Pons (tissue), 1 donor: ENCODE measurements around the gene ASZ1.
"Not testable (repeated sequence)": the region's sequence is repeated elsewhere in the genome, so short reads cannot be mapped to it uniquely, and the experiment has no call there.

Experiments used
- DNase-seq: peaks from one replicate; pipeline ENCODE4 v3.0.0-alpha.2; 2016; ENCODE audit warnings: low spot score

The ASZ1 gene, protein sequence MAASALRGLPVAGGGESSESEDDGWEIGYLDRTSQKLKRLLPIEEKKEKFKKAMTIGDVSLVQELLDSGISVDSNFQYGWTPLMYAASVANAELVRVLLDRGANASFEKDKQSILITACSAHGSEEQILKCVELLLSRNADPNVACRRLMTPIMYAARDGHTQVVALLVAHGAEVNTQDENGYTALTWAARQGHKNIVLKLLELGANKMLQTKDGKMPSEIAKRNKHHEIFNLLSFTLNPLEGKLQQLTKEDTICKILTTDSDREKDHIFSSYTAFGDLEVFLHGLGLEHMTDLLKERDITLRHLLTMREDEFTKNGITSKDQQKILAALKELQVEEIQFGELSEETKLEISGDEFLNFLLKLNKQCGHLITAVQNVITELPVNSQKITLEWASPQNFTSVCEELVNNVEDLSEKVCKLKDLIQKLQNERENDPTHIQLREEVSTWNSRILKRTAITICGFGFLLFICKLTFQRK

DNA sequence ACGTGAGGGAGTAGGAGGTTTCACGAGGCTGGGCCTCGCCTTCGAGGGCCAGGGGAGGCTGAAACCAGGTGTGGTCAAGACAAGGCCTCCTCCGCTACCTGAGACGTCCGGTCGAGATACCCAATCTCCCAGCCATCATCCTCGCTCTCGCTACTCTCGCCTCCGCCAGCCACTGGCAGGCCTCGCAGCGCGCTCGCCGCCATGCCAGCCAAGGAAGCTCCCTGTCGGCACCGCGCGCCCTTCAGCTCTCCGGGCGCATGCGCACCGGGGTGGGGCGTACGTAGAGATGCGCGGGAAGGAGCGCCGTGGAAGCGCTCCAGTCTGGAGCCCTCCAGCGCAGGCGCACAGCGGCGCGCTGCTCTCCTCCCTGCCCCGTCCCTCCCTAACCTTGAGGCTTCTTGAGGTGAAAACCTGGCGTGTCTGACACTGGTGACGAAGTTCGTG lies at the start of gene ASZ1:
Gene ASZ1, minus strand, starts transcription at position 236 of the 444 bp plus-strand sequence. Its CDS starts 33 bp downstream, at position 203.
- DNase-seq, result no peak

DNA sequence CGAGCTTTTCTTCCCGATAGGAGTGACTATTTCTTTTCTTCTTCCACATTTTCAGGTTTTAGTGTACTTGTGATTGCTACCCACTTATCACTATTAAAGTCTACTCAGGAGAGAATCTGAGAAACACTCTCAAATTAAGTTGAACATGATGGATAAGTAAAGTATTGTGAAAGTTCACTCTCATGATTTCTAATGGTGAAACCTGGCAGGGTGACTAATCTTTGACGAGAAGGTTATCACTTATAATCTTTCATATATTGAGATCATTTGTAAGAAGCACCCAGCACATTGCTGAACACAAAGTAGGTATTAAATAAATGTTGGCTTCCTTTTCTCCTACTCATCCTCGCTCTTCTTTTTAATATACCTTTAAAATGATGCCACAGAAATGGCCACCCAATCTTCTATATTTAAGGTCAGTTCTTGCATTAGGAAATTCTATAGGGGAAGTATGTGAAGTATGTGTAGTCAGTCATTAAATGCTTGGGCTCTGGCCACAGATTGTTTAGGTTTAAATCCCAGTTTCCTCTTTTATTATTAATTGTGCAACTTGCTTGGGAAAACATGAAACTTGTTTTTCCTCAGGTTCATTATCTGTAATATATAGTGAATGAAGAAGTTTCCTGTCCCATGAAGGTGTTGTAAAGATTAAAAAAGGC lies 49.4 kb upstream of the ASZ1 start:
- no peak for DNase-seq

DNA sequence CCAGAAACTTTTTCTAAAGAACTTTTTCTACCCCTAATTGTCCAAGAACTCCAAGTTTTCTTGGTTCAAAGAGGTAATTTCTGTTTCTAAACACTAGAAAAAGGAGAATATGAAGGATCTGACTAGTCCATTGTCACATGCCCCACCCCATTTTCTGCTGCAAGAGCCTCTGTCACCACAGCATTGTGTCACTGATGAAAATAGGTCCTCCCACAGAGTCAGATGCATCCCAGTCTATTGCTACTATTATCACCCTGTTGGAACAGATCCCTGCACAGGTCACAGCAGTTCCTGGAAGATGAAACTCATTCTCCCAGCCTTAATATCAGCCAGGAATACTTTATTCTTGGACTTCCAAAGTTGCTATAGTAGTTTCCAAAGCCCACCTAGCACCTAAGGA lies 45.0 kb upstream of the ASZ1 start:
- peak; percentile 19 for DNase-seq

DNA sequence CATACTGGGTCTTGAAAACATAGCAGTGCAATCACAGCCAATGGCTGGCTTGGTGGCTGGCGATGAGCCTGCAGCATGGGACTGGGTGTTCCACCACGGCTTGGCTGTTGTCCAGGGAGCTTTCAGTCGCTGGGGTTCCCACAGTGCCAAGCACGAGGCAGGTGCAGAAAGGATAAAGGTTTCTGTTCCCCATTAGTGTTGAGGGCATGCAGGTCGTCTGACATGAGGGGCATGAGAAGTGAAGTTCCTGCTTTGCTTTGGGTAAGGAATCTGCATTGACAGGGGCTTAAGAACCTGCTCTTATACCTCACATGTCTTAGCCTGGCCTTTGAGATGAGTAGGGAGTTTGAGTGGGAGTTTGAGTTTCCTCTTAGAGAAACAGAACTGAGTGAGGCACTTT lies 43.5 kb upstream of the ASZ1 start:
- DNase-seq, result no peak

DNA sequence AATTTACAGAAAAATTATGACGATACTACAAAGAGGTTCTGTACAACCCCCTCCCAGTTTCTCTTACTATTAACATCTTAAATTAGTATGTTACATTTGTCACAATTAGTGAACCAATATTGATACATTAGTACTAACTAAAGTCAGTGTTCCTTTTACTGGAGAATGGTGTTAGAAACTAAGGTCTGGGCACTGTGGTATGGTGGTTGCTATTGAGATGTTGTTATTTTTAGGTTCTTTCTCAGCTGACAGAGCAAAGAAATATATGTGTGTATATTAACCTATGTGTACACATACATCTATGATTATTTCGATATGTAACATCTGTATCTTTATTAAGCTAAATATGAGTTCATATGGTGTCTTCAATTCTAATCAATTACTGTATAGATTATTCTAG lies 40.9 kb upstream of the ASZ1 start:
- no peak for DNase-seq

DNA sequence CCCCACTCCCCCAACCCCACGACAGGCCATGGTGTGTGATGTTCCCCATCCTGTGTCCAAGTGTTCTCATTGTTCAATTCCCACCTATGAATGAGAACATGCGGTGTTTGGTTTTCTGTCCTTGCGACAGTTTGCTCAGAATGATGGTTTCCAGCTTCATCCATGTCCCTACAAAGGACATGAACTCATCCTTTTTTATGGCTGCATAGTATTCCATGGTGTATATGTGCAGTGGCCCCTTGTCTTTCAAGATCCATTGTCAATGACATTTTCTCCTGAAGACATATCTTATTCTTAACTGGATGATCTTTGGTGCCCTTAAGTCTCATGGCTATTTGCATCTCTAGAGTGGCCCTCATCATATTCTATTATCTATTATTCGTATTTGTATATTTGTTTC lies 33.5 kb upstream of the ASZ1 start:
- not testable (repeated sequence) for DNase-seq

DNA sequence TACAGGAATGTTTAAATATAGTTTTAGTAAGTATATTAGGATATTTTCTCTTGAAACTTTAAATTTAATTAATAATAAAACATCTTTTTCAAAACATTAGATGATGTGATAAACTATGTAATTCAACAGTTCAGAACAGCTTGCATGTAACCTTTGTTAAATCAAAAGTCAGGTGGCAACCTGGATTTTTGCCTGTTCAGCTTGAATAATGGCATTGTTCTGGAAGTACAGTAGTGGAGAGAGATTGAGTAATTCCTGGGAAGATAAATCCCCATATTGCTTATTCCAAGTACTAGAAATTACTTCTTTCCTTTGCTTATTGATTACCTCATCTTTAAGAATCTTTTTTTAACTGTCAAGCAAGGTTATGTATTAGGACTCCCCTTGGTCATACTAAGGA lies 32.4 kb upstream of the ASZ1 start:
- no peak for DNase-seq

DNA sequence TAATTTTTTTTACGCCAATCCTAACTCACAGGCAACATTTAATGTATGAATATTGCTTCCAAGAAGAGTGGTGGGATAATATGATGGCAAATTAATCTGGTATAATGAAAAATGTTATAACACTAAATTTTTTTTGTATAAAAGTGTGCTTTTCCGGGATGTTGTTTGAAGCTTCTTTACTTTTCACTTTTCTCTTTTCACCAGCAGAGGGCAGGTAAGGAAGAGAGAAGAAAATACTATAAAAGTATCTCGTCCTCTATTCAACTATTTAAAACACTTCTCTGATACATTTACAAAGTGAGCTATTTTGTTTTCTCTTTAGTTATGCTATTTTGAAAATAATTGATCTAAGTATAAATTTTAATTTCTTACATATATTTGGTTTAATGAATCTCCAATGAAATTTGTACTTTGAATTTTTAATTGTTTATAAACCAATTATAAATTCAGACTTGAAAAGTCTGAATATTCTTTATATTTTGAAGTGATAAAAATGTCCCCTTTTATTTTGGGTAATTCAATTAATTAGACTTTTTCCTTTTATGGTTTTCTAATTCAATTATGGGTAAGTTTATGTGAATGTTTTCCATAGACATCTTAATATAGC lies 31.8 kb upstream of the ASZ1 start:
- peak; percentile 56 for DNase-seq

DNA sequence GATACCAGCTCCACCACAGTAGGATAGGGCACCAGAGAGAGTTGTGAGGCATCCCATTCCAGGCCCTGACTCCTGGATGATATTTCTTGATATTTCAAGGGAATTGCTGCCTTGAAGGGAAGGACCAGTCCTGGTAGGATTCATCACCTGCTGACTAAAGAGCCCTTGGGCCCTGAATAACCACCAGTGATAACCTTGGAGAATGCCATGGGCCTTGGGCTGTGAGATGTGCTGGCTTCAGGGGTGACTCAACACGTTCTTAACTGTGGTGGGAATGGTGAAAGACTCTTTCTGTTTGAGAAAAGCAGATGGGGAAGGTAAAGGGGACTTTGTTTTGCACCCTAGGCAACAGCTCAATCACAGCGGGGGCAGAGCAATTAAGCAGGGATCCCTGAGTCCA lies 21.4 kb upstream of the ASZ1 start:
- no peak for DNase-seq

DNA sequence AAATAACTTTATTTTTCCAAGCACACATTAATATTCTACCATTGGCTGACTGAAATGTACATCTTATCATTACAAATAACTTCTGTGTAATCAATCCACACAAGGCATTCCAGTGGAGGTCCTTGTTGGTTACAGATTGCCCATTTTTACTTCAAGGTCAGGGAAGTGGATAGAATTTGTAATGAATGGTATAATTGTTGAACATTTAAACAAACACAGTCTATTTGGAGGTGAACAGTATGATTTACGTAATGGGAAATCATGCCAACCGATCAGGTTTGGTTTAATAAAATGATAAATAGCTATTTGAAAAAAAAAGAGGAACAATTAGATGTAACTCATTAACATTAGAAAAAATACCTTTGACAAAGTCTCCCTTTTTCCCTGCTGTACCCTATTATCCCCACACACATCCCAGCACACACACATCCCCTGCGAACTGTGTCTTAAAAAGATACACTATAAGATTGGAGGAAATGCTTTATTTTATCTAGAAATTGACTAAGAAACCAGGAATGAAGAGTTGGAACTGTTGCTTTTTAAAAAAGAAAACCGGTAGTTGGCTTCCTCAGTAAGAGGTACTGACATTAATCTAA lies 19.0 kb upstream of the ASZ1 start:
- DNase-seq, result no peak

DNA sequence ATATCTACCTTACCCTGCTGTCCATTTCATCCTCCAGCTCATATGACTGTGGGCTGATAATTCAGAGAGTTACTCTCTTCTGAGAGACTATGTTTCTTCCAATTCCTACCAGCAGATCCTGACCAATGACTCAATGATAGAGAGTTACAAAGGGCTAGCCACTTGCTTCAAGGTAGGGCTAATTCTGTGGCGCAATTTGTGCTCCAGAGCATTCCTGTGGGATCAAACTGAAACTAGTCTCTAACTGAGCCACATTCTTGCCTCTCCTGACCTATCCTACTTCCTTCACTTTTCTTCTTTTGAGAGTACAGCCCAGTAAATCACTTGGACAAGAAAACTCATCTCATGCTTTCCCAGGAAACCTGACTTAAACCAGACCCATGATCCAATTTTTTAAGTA lies 17.9 kb upstream of the ASZ1 start:
- no peak for DNase-seq

DNA sequence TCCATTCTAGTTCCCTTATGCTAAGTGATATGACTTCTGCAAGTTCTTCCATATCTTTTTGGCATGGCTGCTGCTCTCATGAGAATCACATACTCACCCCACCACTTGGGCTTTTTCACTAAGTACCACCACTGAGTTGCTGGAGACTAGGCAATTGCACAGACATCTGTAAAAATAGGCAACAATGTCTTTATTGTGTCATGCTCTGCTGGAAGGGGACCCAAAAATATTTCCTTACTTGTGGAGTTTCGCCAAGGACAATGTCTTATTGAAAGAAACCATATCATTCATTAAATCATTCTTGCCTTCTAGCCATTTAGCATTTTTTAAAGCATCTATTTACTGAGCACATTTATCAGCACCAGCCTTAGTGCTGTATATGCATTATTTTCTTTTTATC lies 17.4 kb upstream of the ASZ1 start:
- no peak for DNase-seq

DNA sequence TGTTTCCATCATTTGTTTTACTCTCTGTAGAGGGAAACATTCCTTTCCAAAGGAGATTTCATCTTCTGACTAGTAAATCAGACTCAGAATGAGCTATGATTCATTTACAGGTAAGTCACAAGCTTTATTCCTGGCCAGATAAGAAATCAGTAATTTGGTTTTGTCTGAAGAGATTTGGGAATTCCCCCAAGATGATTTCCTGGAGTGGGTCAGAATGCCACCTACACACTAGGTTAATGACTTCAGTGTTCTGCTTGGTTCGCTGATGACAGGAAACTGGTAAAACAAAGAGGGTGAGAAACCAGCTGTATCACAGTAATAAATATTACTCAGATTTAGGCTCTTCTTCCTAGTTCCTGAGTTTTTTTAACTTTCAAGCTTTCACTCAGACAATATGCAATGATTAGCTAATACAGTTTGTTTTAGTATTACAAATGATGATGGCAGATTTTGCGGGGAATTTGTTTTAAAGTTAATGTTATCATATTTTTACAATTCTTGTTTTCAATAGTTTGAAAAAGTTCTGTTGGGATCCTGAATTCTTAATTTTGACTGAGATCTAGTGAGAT lies 8.3 kb upstream of the ASZ1 start:
- DNase-seq, result no peak

DNA sequence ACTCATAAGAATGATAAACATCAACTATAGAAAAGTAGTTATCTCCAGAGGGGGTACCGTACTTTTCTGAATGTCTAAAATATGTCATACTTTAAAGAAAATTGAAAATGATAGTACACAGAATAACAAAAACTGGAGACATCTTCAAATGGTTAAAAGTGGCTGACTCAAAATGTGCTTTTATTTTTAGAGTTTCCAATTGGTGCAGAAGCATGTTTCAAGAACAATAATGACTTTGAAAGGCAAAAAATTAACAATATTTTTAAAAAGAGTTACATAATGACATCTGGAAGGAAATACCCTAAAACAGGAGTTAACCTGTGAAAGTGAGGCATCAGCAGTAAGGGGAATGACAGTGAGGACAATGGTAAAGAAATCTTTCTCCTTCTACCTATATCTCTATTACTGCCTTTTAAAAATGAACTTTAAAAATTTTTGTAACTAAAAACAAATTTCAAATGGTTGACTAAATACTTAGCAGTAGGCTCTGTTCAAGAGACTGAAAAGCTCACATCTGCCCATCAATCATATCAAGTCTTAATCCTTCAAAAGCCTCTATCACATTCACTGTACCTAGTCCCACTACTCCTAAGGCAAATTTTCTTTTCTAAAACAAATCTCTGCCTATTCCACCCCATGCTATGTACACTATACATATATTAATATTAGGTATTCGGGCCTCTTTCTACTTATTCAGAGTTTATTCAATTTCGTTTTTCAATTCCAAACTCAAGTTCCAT lies 3.0 kb downstream of the ASZ1 start:
- no peak for DNase-seq

DNA sequence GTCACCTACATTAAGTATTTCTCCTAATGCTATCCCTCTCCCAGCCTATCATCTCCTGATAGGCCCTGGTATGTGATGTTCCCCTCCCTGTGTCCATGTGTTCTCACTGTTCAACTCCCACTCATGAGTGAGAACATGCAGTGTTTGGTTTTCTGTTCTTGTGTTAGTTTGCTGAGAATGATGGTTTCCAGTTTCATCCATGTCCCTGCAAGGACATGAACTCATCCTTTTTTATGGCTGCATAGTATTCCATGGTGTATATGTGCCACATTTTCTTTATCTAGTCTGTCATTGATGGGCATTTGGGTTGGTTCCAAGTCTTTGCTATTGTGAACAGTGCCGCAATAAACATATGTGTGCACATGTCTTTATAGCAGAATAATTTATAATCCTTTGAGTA lies 12.7 kb downstream of the ASZ1 start:
- not testable (repeated sequence) for DNase-seq

DNA sequence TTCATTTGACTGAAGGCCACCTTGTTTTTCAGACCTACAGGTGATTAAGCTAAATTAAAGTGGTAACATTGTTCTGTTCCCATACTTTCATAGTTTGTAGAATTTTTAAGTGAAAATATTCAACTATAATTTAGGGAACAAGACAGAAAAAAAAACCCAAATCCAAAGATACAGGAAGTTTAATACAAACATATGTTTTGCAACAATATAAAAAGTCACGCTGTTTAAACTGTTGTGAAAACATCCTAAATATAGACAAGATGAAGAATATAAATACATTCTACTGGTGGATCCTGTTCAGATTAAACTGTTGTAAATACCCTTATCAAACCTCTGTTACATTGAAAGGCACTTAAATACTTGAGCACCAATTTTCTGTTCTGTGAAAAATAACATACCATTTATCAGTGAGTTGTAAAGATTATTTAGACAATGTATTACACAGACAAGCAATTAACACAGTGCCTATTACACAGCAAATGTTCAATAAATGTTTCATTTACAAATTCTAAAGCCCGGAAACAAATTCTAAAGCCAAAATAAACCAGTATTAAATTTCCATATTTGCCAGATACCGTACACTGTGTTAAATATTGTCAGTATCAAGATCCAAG lies 14.2 kb downstream of the ASZ1 start:
- DNase-seq, result no peak

DNA sequence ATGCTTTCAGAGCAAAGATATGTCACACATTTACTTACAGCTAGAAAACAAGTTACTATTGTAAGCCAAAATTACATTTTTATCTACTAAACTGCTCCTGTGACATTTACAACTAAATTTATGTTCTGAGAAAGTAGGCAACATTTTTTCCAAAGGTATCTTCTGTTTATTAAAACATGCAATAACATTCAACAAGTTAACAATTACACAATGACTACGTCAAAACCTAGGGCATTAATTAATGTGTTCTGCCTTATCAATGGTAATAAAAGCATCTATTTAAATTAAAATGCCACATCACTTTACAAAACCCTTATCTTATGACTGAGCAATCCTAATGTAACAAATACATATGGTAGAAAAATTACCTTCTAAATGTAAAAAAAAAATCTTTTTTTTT lies 14.9 kb downstream of the ASZ1 start:
- no peak for DNase-seq

DNA sequence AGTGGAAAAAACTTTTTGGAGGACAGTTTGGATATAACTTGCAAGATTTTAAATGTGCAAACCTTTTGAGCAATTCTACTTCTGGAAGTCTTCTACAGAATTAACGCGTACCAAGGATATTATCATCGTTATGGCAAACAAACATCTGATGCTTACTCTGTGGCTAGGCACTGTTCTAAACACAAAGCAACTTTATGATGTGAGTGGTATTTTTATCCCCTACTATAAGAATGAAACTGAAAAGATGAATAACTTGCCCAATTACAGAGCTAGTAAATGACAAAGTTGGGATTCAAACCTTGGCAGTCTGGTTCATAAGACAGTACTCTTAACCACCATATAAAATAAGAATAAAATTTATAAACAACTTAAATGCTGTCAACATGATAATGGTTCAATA lies 15.8 kb downstream of the ASZ1 start:
- DNase-seq, result no peak

DNA sequence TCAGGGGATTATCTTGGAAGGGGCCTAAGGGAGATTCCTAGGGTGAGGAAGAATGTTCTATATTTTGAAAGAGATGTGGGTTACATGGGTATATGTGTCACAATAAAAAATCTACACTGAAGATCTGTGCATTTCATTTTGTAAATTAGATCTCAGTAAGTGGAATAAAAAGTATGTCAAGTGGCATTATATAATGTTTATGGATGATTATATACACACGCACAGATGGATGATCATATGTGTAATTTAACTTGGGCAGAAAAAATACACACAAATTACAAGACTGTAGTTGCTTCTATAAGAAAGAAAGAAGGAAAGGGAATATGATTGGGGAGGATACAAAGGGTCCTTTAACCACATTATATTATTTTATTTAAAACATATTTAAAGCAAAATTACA lies 18.5 kb downstream of the ASZ1 start:
- no peak for DNase-seq

DNA sequence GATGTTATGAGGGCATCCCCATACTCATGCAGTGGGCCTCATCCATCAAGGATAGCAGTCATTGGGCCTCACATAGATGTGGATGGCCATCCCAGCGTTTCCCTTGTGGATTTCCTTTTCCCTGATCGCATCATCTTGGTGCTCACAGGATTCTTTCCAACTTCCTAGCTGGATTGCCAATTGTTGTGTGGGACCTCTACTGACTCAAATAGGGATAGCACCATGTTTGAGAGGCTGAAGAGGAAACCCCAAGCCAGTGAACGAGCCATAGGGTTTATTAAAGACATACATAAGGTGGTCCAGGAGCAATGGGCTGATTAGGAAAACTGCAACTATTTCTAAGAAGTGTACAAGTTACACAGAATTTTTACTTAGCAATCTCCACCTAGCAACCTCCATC lies 21.8 kb downstream of the ASZ1 start:
- no peak for DNase-seq

DNA sequence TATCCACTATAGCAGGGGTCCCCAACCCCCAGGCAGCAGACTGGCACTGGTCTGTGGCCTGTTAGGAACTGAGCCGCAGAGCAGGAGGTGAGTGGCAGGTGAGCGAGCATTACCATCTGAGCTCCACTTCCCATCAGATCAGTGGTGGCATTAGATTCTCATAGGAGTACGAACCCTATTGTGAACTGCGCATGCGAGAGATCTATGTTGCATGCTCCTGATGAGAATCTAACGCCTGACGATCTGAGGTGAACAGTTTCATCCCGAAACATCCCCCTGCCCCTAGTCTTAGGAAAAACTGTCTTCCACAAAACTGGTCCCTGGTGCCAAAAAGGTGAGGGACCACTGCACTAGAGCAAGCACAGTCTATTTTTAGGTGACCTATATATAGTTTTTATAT lies 23.6 kb downstream of the ASZ1 start:
- DNase-seq, result no peak
